Ovary (tissue), 9 donors: Measurements from ENCODE around the gene CEP83. TPM values are rescaled to one million over a fixed set of nuclear protein-coding genes. Genes with fewer than 3 reads are reported as not detected.

Source experiments
- DNase-seq, 5 donors: peaks; one replicate each; pipeline ENCODE4 v3.0.0-alpha.2; 2019 to 2020
- H3K27ac ChIP-seq, 2 donors: fragments of 200-600 bp; one replicate each; pipeline versions ENCODE4 v1.5.1 to v1.8.0; 2019 to 2022
- H3K27me3 ChIP-seq: fragments of 200-600 bp; one replicate; pipeline ENCODE4 v1.8.0; 2022
- H3K36me3 ChIP-seq: fragments of 200-600 bp; sonication (generic); one replicate; pipeline ENCODE4 v1.5.1; 2019
- H3K4me1 ChIP-seq: one replicate; pipeline ENCODE4 v1.8.1; 2013; ENCODE audit warnings: mild to moderate bottlenecking, moderate library complexity; ENCODE audit not compliant: insufficient read depth
- H3K4me3 ChIP-seq: fragments of 200-600 bp; sonication (generic); one replicate; pipeline ENCODE4 v1.5.1; 2017
- H3K9me3 ChIP-seq, 2 donors: fragments of 200-600 bp in 1 of 2; sonication (generic) in 1 of 2; one replicate each; pipeline versions ENCODE4 v1.5.1 to v1.8.1; 2013 to 2019; ENCODE audit warnings: mild to moderate bottlenecking in 1 of 2, moderate library complexity in 1 of 2
- CTCF ChIP-seq, 3 donors: fragments of 450-650 bp in 2 of 3; fragments of 200-600 bp in 1 of 3; IDR thresholded peaks; one replicate each; pipeline versions ENCODE4 v1.5.1 to v1.8.0; 2016 to 2022; ENCODE audit warnings: antibody characterized with exemption in 3 of 3, mild to moderate bottlenecking in 1 of 3
- EP300 ChIP-seq: sonication (generic); formaldehyde crosslinking; IDR thresholded peaks from one replicate; pipeline ENCODE4 v1.6.1; 2017; ENCODE audit warnings: antibody characterized with exemption
- POLR2A ChIP-seq: fragments of 450-650 bp; IDR thresholded peaks from one replicate; pipeline ENCODE4 v1.6.1; 2017; ENCODE audit warnings: antibody characterized with exemption, mild to moderate bottlenecking, moderate library complexity
- WGBS, 3 donors: extraction: QIAGEN DNeasy Blood & Tissue Kit in 1 of 3; methylation state at CpG; one replicate each; pipeline versions ENCODE4 v1.1.5 to v1.1.7; 2013 to 2017; 5-methylcytosine and 5-hydroxymethylcytosine counted together
- intact Hi-C, 4 donors: fragments of 100-400 bp; cut with DNase I; formaldehyde crosslinking; loops; one replicate each; pipeline versions ENCODE4 v1.11.0 to v1.15.1; 2022 to 2023
- polyA plus RNA-seq, 2 donors: library from polyadenylated mRNA; stranded (reverse); fragments of 200-250 nt in 1 of 2; fragments of 350-450 nt in 1 of 2; fragmentation: Illumina TruSeq in 1 of 2; extraction: RNeasy Lipid Tissue Mini Kit (QIAGEN cat#74804) in 1 of 2; gene quantifications; one replicate each; pipeline ENCODE4 v1.2.3, GENCODE V29; 2013 to 2014
- total RNA-seq, 7 donors: library from RNA; depleted of rRNA in 2 of 7; stranded (reverse); fragments of >200 nt in 2 of 7; fragmentation: NEBNext Ultra II Directional in 3 of 7; extraction: Animal tissue kit (Norgen Biotek cat#: 25700) in 3 of 7; gene quantifications; one replicate each; pipeline versions ENCODE4 v1.1.0 to v1.2.4, GENCODE V29; 2016 to 2023
- donor health status: DM: no; HTN: no; CAD: no; lungs with moderate emphysema.
- donor health status: DM: no; HTN: no; CAD: no.
- donor health status: Bipolar disorder and iron deficiency.
- donor health status: DM: yes; HTN: yes; CAD: no.
- donor health status: DM: no; HTN: no; CAD: no.
- donor health status: DM: yes; HTN: yes; CAD: no.

Gene CEP83
- total and polyA plus RNA-seq, 9 donors, result 5.5 to 47.6 (median 17.3) TPM

- H3K9me3 ChIP-seq, result no peaks in the 10 kb centered on the region
- H3K36me3 ChIP-seq, result no peaks in the 10 kb centered on the region
- H3K4me1 ChIP-seq, result peaks cover 10% of the 10 kb centered on the region
- H3K4me3 ChIP-seq, result peak overlapping the region; percentile 56
- no peaks in the 10 kb centered on the region for H3K27me3 ChIP-seq
- H3K27ac ChIP-seq, result peak overlapping the region; percentile 82 to 84
- peak; percentile 93 to 97 (median 96) for DNase-seq
- intact Hi-C loops, result loop anchor here in 2 of 4 donors (5.0 kb wide), 1 partner anchor 115 kb away; the partner anchor contains the start of gene PLXNC1 (in 2 of the 2)
- WGBS, 3 donors, result 1 to 2% (median 2%) methylated on average over 17 of the region's 17 CpGs
- TF ChIP-seq EP300, result no peak
- TF ChIP-seq POLR2A, result peak; percentile 41
These were observed 197.2 kb downstream of the CEP83 start for GRCh38 chr12:94262228-94263010.

- WGBS, 3 donors, result 5 to 8% (median 7%) methylated on average over 3 of the region's 3 CpGs
- H3K9me3 ChIP-seq, result no peaks in the 10 kb centered on the region
- no peaks in the 10 kb centered on the region for H3K27me3 ChIP-seq
- H3K4me3 ChIP-seq, result peak overlapping the region; percentile 56
- H3K4me1 ChIP-seq, result peaks cover 10% of the 10 kb centered on the region
- no peaks in the 10 kb centered on the region for H3K36me3 ChIP-seq
- TF ChIP-seq EP300, result no peak
- no peak for TF ChIP-seq CTCF (IDR thresholded peaks at IDR 0.05)
- no peak for TF ChIP-seq POLR2A
- intact Hi-C loops, result loop anchor here in 2 of 4 donors (5.0 kb wide), 1 partner anchor 114 kb away; the partner anchor contains the start of gene PLXNC1 (in 2 of the 2)
- DNase-seq, result no peak
- H3K27ac ChIP-seq, result peak overlapping the region in 1 of 2 donors; percentile 82
These were observed 197.9 kb downstream of the CEP83 start for GRCh38 chr12:94261786-94262185.

- TF ChIP-seq POLR2A (no peak), CTCF (IDR thresholded peaks at IDR 0.05) (no peak)
- no peaks in the 10 kb centered on the region for H3K36me3 ChIP-seq
- DNase-seq, result no peak
- intact Hi-C loops, result loop anchor here in 2 of 4 donors (5.0 kb wide), 1 partner anchor 114 kb away; the partner anchor contains the start of gene PLXNC1 (in 2 of the 2)
- 83 to 93% (median 87%) methylated on average over 2 of the region's 2 CpGs for WGBS, 3 donors
- H3K27ac ChIP-seq, result peak overlapping the region in 1 of 2 donors; percentile 82
- H3K9me3 ChIP-seq, result no peaks in the 10 kb centered on the region
- no peak overlapping the region for H3K4me3 ChIP-seq
- H3K27me3 ChIP-seq, result no peaks in the 10 kb centered on the region
- peaks cover 10% of the 10 kb centered on the region for H3K4me1 ChIP-seq
These were observed 198.5 kb downstream of the CEP83 start for GRCh38 chr12:94261119-94261518.

- Histone ChIP-seq H3K4me1 (peaks cover 12% of the 10 kb centered on the region), H3K9me3 (no peaks in the 10 kb centered on the region), H3K36me3 (no peaks in the 10 kb centered on the region), H3K4me3 (no peak overlapping the region), H3K27me3 (no peaks in the 10 kb centered on the region), H3K27ac (no peak overlapping the region)
- intact Hi-C loops, result loop anchor here in 2 of 4 donors (5.0 kb wide), 1 partner anchor 113 kb away; the partner anchor contains the start of gene PLXNC1 (in 2 of the 2)
- 88 to 93% (median 89%) methylated on average over 13 of the region's 13 CpGs for WGBS, 3 donors
- DNase-seq, result no peak
- TF ChIP-seq EP300 (no peak), CTCF (IDR thresholded peaks at IDR 0.05) (no peak), POLR2A (no peak)
These were observed 198.9 kb downstream of the CEP83 start for GRCh38 chr12:94260717-94261116.

- H3K27ac ChIP-seq, result no peak overlapping the region
- 86 to 98% (median 94%) methylated on average over 3 of the region's 3 CpGs for WGBS, 3 donors
- TF ChIP-seq EP300 (no peak), POLR2A (no peak), CTCF (IDR thresholded peaks at IDR 0.05) (no peak)
- DNase-seq, result no peak
- intact Hi-C loops, result loop anchor here in 2 of 4 donors (5.0 kb wide), 1 partner anchor 113 kb away; the partner anchor contains the start of gene PLXNC1 (in 2 of the 2)
- no peak overlapping the region for H3K4me3 ChIP-seq
- no peaks in the 10 kb centered on the region for H3K9me3 ChIP-seq
- no peaks in the 10 kb centered on the region for H3K36me3 ChIP-seq
- peaks cover 12% of the 10 kb centered on the region for H3K4me1 ChIP-seq
- no peaks in the 10 kb centered on the region for H3K27me3 ChIP-seq
These were observed 199.7 kb downstream of the CEP83 start for GRCh38 chr12:94260017-94260416.
